NCI-H748 (cell line): ENCODE results near the gene ITFG1.
"Not testable (repeated sequence)": the region's sequence is repeated elsewhere in the genome, so short reads cannot be mapped to it uniquely, and the experiment has no call there.

ENCODE experiments used
- DNase-seq: peaks from one replicate; lab custom pipeline; 2025; ENCODE audit not compliant: unreplicated experiment; lab: John Stamatoyannopoulos, UW

The ITFG1 gene

DNA sequence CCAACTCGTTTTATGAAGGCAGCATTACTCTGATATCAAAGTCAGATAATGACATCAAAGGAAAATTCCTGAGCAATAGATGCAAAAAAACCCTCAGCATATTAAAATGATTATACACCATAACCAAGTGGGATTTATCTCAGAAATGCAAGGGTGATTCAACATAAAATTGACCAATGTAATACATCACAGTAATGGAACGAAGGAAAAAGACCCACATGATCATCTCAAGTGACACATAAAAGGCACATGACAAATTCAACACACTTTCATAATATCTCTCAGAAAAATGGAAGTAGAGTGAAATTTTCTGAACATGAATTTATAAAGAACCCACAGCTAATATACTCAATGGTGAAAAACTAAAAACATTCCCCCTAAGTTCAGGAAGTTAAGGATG is 118.8 kb downstream of the ITFG1 start:
- DNase-seq = no peak

DNA sequence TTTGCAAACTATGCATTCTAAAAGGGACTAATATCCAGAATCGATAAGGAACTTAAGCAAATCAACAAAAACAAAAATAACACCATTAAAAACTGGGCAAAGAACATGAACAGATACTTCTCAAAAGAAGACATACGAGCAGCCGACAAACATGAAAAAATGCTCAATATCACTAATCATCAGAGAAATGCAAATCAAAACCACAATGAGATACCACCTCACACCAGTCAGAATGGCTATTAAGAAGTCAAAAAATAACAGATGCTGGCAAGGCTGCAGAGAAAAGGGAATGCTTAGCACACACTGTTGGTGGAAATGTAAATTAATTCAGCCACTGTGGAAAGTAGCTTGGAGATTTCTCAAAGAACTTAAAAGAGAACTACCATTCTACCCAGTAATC is 130.3 kb downstream of the ITFG1 start:
- not testable (repeated sequence) for DNase-seq

DNA sequence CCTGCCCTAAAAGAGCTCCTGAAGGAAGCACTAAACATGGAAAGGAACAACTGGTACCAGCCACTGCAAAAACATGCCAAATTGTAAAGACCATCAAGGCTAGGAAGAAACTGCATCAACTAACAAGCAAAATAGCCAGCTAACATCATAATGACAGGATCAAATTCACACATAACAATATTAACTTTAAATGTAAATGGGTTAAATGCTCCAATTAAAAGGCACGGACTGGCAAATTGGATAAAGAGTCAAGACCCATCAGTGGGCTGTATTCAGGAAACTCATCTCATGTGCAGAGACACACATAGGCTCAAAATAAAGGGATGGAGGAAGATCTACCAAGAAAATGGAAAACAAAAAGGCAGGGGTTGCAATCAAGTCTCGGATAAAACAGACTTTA is 136.6 kb downstream of the ITFG1 start:
- DNase-seq = not testable (repeated sequence)

DNA sequence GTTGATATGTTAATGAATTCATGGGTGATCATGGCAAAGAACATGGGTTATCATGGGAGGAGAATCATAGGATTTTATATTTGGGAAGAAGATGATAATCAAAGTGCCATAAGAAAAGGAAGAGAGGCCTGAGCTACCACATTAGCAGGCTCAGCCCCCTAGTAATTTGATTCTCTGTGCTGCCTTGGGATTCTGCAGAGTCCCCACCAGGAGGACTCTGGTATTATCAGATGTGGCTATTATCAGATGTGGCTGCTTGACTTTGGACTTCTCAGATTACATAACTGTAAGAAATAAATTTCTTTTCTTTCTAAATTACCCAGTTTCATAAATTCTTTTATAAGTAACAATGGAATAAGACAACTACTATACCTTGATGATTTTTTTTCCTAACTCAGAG is 137.6 kb downstream of the ITFG1 start:
- no peak for DNase-seq

DNA sequence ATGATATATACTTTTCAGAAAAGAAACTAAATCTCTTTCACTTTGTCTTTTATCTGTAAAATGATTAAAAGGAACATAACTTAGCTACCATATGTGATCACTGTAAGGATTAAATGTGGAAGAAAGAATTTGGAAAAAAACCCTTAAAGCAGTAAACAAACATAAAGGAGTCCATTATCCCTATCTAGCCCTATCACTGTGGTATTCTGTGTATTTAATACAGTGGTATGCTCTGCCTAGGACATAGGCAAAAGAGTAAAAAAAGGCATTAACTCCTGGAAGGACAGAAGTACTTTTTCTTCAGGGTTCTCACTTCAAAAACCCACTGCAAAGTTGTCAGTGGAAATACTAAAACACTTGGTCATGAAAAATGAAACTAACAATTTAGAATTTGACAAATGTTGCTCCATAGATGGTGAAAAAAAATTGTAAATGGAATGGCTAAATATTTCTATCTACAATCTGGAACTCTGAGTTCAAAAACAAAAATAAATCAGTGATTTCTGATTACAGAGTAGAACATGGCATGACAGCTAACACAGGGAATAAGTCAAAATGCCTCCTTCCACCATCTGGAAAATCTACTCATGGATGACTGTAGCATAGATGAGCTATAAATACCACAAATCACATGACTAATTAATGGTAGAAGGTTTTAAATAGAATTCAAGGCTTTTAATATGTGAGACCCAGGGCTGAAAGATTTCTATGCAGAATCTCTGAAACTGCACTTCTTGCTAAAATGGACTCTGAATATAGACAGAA is 140.1 kb downstream of the ITFG1 start:
- no peak for DNase-seq

DNA sequence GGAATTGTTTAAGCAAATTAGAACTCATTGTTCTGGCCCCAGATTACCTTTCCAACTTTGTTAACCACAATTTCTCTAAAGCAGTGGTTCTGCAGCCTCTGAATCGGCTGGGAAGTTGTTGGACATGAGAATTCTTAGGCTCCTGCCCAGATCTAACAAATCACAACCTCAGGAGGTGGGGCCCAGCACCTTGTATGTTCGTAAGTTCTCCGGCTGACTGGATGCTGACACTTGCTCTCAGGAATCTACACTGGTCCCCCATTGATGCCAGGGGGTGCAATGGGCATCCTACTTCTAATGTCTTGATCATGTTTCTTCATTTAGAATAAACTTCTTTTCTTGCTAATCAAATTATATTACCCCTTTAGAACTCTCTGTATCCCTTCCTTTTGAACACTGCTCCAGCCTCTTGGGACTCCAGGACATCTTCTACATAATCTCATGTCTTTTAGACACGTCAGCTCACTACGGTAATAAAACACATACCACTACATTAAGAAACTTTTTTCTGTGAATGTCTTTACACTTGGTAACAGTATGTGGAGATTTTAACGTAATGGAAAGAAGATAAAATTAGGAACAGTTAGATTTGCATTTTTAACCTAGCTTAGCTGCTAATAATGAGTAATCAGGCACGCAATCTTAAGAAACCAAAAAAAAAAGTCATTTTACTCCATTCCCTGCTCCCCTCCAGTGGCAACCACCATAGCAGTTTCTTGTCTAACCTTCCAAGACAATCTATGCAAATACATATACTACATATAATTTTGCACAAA is 143.2 kb downstream of the ITFG1 start:
- no peak for DNase-seq

DNA sequence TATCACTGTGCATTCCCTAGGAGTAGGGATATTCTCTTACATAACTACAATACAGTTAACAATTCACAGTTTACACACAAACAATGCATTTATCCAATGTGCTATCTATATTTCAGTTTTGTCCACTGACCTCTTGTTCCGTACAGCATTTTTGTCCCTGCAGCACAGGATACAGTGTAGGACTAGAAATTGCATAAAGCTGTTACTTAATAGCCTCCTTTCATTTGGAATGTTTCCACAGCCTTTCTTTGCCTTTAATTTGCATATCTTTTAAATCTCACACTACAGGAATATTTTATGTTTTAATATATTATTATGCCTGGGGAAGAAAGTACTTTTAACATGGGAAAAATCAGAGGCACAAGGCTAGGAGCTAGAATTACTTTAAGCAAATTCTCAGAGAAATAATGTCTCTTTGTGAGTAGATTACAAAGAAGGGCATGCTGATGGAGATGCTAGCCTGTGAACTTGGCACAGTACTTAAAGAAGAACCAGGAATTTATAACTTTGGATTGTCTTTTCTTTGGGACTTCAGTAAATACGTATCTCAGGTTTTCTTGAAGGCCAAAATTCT is 144.3 kb downstream of the ITFG1 start:
- no peak for DNase-seq

DNA sequence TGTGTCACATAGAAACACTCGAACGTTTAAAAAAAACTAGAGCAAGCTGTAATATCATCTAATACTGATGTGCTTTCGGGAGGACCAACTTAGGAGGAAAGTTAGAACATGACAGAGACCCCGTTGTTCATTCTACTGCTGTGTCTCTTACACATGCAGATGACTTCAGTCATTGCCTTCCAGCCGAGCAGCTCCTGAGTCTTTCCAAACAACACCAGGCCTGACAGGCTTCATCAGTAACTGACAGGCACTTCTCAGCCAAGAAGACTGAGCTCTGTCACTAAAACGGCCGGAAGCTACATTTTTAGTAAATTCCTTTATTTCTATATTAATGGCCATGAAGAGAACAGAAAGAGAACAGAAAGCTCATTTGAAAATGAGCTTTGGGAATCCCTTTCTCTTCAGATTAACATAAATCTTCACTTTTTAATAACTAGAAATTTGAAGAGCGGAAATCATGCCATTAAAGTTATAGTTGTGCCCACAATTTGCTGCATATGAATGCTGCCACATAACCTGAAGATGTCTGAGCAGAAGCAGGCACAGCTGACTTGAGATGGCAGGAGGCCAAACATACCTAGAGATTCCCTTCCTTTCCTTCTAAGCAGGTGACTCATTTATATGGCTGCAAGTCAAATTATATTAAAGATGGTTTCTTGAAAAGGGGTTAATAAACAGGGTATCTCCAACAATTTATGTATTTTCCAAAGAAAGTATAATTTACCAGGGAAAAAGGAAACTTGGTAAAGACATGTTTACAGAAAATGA is 148.9 kb downstream of the ITFG1 start:
- no peak for DNase-seq

DNA sequence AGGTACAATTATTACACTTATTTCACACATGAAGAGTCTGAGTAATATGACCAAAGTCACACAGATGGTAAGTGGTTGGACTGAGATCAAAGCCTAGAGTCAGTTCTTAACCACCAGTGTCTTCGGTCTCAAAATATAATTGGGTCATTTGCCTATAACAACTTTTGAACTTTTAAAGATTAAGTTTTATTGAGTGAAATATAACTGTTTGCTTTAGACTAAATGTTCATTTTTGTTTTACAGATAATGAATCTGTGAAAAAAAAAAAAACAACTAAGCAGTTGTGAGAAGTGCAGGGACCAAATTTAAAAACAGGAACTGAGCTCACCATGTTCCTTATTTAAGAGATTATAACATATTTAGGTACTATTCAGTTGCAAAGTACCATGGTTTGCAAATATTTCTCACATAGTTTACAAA is 150.1 kb downstream of the ITFG1 start:
- no peak for DNase-seq

DNA sequence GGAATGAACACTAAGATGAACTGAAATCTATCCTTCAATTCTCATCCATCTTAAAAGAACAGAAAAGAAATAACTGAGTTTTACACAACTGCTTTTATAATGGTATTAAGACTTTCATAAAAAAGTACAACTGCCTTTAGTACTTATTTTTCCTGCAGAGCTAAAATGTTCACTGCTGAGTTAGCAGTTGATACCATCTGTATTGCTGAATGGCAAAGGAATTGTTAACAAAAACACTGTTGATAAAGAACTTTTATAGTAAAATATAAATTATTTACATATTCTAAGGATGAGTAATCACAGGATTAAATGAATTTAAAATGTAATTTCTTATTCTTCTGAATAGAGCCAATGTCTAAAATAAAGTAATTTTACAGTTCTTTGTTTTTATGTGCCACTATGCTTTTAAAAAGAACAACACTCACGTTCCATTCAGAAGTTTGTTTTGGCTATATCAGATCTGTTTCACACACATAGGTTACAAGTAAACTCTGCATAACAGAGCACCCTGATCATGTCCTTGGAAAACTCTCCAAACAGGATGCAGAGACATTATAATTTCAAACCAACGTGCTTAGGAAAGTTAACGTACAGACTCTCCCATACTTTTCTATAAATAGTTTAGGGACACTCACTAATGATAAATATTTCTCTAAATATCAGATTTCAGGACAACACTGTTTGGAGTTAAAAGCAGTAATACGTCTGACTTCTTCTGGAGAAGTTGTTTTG is 151.1 kb downstream of the ITFG1 start:
- no peak for DNase-seq

DNA sequence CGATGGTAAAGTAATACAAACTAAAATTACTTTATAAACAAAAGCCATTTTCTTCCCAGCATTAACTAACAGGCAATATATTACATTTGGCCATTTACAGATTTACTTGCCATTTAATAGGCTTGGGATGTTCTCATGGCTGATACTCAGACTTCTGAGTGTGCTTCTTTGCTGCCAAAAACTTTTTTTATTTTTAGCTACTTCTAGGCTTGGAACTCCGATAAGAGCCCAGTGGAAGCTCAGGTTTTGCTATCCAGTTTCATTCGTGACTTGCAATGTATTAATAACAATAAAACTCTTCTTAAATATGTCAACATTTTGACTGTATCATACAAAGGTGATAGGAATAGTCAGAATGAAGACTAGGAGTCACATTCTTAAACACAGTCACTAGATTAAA is 152.3 kb downstream of the ITFG1 start:
- no peak for DNase-seq

DNA sequence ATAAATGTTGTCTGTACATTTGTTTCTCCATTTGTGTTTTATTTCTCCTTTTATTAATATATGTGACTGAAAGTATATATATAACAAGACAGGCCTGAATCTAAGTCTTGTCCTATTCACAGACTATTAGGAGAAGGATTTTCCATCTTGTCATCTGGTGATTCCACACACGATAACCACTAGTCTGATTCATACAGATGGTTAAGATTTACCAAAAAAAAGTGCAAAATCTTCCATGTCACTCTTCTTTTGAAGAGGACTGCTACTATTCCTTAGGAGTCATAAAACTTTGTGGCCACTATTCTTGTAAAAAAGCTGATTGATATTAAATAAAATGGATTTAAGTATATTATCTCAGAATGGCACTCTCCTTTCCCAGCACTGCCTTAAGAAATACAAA is 156.3 kb downstream of the ITFG1 start:
- DNase-seq = no peak

DNA sequence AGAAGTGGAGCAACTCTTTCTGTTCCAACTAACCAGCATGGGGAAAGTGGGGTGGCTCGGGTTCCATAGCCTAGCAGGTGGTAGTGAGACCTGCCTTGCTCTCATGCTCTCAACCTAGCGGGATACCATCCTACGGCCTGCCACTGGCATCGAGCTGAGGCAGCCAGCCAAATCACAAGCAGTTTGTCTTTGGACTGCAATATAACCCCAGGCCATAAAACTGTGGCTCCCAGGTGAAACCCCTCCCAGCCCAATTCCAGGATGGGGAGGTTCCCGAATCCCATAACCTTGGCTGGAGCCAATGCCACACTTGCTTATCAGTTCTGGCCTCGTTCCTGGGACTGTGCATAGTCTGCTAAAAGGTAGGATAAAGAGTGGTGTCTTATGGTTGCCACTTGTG is 161.3 kb downstream of the ITFG1 start:
- DNase-seq = no peak

DNA sequence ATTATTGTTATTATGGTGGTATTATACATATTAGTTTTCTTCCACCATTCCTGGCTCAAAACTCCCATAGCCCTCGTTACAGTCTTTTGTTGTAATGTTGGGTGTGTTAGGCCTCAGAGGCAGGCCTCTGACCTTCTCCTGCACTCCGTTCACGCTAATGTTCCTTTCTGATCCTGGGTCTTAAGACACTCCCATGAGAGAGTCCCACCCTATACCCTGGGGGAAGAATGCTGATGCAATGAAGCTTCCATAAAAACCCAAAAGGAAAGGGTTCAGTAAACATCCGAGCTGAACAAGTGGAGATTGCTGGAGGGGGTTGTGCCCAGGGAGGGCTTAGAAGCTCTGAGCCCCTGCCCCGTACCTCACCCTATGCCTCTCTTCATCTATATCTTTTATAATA is 175.9 kb downstream of the ITFG1 start:
- no peak for DNase-seq

DNA sequence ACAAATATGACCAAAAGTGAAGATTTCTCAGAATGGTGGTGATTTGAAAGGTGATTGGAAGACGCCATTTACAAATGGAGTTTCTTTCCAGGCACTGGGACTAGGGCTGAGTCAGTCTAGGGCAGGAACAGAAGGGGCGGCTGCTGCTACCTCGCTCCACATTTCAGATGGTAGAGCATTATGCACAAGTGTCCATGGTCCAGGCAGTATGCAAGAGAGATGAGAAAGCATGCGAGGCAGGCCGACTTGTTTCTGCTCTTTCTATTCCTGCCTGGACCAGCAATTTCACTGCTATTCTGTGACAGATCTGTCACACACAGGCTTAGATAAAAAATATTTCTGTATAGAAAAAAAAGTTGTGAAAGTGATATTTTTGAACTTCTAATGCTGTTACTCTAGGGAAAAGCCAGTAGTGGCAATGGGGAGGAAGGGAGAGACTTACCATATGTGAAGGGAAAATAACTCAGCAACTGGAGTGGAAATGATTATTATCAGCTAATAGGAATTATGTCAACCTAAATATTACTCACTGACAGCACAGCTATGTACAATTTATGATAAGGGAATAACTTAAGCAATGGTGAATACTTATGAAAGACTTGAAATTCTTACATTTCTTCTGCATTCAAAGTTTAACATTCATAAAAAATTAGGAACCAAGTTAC is 182.4 kb downstream of the ITFG1 start:
- no peak for DNase-seq

DNA sequence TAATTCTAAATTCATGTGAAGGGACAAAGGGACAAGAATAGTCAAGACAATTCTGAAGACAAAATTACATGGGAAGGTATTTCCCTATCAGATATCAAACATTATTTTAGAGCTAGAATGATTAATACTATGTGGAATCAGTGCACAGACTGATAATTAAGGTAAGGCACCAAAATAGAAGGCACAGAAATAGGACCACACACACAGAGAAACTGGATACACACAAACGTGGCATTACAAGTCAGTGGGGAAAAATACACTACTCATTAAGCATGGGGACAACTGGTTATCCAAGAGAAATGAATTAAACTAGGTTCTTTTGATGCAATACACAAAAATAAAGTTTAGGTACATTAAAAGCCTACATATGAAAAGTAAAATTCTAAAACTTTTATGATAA is 184.3 kb downstream of the ITFG1 start:
- DNase-seq = no peak

DNA sequence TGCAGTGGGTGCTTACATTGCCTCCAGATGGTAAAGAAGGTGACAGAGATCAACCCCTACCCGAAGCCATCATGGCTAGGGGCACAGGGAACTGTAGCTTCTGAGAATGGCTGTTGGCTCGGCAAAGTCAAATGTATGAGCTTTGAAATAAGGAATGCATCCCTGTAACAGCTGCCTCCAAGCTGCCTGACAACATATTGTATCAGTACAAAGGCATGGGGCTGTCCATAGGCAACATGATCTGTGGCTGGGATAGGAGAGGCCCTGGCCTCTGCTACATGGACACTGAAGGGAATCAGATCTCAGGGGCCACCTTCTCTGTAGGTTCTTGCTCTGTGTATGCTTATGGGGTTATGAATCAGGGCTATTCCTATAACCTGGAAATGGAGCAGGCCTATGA is 197.9 kb downstream of the ITFG1 start:
- no peak for DNase-seq

DNA sequence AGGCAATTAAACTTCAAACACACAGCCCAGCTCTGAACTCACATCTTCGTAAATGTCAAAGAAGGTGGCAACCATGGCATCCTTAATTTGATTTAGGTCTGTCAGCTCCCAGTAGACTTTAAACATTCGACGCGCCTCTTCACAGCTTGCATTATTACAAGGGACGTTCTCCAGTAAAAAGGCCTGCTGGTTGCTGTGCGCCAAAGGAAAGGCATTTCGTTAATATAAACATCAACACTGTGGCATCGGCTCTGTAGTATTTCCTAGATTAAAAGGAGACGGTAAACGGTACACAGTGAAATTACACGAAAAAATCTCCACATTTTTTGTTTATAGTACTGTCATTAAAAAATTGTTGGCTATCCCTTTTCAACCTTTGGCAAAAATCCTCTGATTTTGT is 200.4 kb downstream of the ITFG1 start:
- no peak for DNase-seq

DNA sequence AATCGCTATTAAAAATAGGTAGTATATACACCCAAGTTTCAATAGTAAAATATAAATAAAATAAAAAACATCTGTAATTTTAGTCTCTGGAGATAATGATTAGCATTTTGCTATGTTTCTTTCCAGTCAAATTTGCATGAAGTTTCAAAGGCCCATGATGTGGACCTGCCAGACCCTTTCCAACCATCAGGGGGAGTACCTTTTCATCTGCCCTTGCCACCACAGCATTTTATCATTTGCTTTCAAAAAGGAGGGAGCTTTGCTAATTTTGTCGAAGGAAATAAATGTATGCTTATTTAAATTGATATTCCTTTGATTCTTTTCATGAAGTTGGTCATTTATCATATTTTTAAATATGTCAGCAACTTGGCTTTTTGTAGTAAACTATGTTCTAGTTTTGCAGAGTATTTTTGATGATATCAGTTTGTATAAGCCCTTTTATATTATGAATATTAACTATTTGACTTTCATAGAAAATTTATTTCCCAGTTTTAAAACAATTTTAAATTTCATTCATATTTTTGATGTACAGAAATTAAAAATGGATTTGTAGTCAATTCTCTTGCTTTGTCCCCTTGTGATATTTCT is 201.9 kb downstream of the ITFG1 start:
- peak; percentile 4 for DNase-seq

DNA sequence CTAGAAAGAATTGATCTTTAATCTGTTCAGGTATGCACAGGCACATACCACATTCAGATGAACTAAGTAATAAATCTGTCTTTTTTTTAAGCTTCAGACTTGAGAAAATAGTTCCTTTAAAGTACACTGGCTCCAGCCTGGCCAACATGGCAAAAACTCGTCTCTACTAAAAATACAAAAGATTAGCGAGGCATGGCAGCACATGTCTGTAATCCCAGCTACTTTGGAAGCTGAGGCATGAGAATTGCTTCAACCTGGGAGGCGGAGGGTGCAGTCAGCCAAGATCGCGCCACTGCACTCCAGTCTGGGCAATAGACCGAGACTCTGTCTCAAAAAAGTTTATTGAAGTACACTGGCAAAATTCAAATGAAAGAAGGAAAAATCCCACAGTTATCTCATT is 206.1 kb downstream of the ITFG1 start:
- DNase-seq = no peak
